HL-60 (cell line): ENCODE data around the gene FAM219B.
"Not testable (repeated sequence)": the region's sequence is repeated elsewhere in the genome, so short reads cannot be mapped to it uniquely, and the experiment has no call there.

Source experiments
- DNase-seq, 2 experiments: peaks; one replicate each; pipeline ENCODE4 v3.0.0-alpha.2; 2010 to 2020; ENCODE audit warnings: low read depth in 1 of 2, low spot score in 1 of 2
- H3K27ac ChIP-seq: fragments of 250-450 bp; sonication (Bioruptor Pico); replicated peaks from 2 replicates; pipeline ENCODE4 v1.5.1; 2020; ENCODE audit warnings: mild to moderate bottlenecking, moderate library complexity
- H3K27me3 ChIP-seq: fragments of 250-450 bp; sonication (Bioruptor Pico); 2 replicates; pipeline ENCODE4 v1.5.1; 2021; ENCODE audit warnings: mild to moderate bottlenecking, moderate library complexity; ENCODE audit not compliant: insufficient read depth, poor library complexity, severe bottlenecking
- H3K4me3 ChIP-seq: replicated peaks from 2 replicates; pipeline ENCODE4 v1.5.1; 2011; ENCODE audit warnings: mild to moderate bottlenecking, control low read depth, low read length; ENCODE audit not compliant: insufficient read depth
- CTCF ChIP-seq: IDR thresholded peaks from one replicate; pipeline ENCODE4 v1.5.1; 2011; ENCODE audit warnings: low read length, control low read depth, inconsistent platforms; ENCODE audit not compliant: insufficient read depth
- GABPA ChIP-seq: IDR thresholded peaks from 2 replicates; pipeline ENCODE4 v1.6.1; 2012; ENCODE audit warnings: low read depth
- POLR2AphosphoS5 ChIP-seq: IDR thresholded peaks from 2 replicates; pipeline ENCODE4 v1.6.1; 2012; ENCODE audit warnings: low read depth
- REST ChIP-seq: IDR thresholded peaks from 2 replicates; pipeline ENCODE4 v1.6.1; 2012; ENCODE audit warnings: low read depth; ENCODE audit not compliant: insufficient replicate concordance
- SPI1 ChIP-seq: IDR thresholded peaks from 2 replicates; pipeline ENCODE4 v1.6.1; 2012; ENCODE audit warnings: low read depth, mild to moderate bottlenecking, borderline replicate concordance

Gene FAM219B

GRCh38 chr15:74937590-74938371, 31.1 kb upstream of the FAM219B start, which contains the start of gene COX5A:
Gene COX5A (minus strand): TSS chr15:74938073. CDS start chr15:74938014, 59 bp downstream.
- Histone ChIP-seq H3K27me3 (no peaks in the 10 kb centered on the region), H3K4me3 (peak within 1 kb of the TSS; percentile 55), H3K27ac (peak within 1 kb of the TSS; percentile 99)
- TF ChIP-seq GABPA (no peak), POLR2AphosphoS5 (peak; percentile 84), REST (peak; percentile 34)
- peak; percentile 92 to 93 for DNase-seq

GRCh38 chr15:74937272-74937589, 30.6 kb upstream of the FAM219B start:
- Histone ChIP-seq H3K27ac (peak overlapping the region; percentile 99), H3K4me3 (peak overlapping the region; percentile 55), H3K27me3 (no peaks in the 10 kb centered on the region)
- TF ChIP-seq CTCF (no peak), GABPA (no peak), SPI1 (no peak), POLR2AphosphoS5 (no peak)
- peak in 1 of 2 experiments; percentile 40 for DNase-seq

- H3K4me3 ChIP-seq, H3K27ac ChIP-seq, DNase-seq, H3K27me3 ChIP-seq: not testable (repeated sequence)
Observed at GRCh38 chr15:74935193-74935592, 28.5 kb upstream of the FAM219B start.

- no peak for TF ChIP-seq CTCF
- no peak for TF ChIP-seq REST
- TF ChIP-seq GABPA: no peak
- no peak for TF ChIP-seq SPI1
- no peak for TF ChIP-seq POLR2AphosphoS5
- H3K27ac ChIP-seq: no peak overlapping the region
- H3K4me3 ChIP-seq: no peak overlapping the region
- DNase-seq: no peak
- H3K27me3 ChIP-seq: no peaks in the 10 kb centered on the region
Observed at GRCh38 chr15:74933573-74933972, 26.9 kb upstream of the FAM219B start.

- Histone ChIP-seq H3K27me3 (no peaks in the 10 kb centered on the region), H3K27ac (no peak overlapping the region), H3K4me3 (no peak overlapping the region)
Observed at GRCh38 chr15:74928771-74929198, 22.1 kb upstream of the FAM219B start.

More at GRCh38 chr15:74928771-74929198, 22.1 kb upstream of the FAM219B start:
- TF ChIP-seq SPI1 (no peak), POLR2AphosphoS5 (no peak), REST (no peak)
- no peak for DNase-seq
